Type B pancreatic cell (in vitro differentiated cells): Measurements from ENCODE around the gene CDK18. TPM values are rescaled to one million over a fixed set of nuclear protein-coding genes. Genes with fewer than 3 reads are reported as not detected.
A peak's percentile ranks its signal among the peaks of the same experiment; 100 is the strongest.
"Not testable (repeated sequence)": the region's sequence is repeated elsewhere in the genome, so short reads cannot be mapped to it uniquely, and the experiment has no call there.

Source experiments
- DNase-seq: peaks from one replicate; pipeline ENCODE4 v3.0.0; 2021; ENCODE audit warnings: mixed read lengths; ENCODE audit not compliant: unreplicated experiment; ENCODE audit errors: extremely low spot score
- H3K27ac Mint-ChIP-seq: 2 replicates; pipeline ENCODE4 v1.8.0; 2021; ENCODE audit warnings: mild to moderate bottlenecking, mixed read lengths
- H3K27me3 Mint-ChIP-seq: 2 replicates; pipeline ENCODE4 v1.8.0; 2021; ENCODE audit warnings: mixed read lengths
- H3K36me3 Mint-ChIP-seq: 2 replicates; pipeline ENCODE4 v1.8.0; 2021; ENCODE audit warnings: mixed read lengths
- H3K4me1 Mint-ChIP-seq: one replicate; pipeline ENCODE4 v1.8.0; 2021; ENCODE audit warnings: mixed read lengths; ENCODE audit not compliant: unreplicated experiment
- H3K4me3 Mint-ChIP-seq: 2 replicates; pipeline ENCODE4 v1.8.0; 2021; ENCODE audit warnings: mild to moderate bottlenecking, mixed read lengths
- H3K9me3 Mint-ChIP-seq: 2 replicates; pipeline ENCODE4 v1.8.0; 2021; ENCODE audit warnings: mixed read lengths
- CTCF ChIP-seq: fragments of 200-600 bp; sonication (generic); conservative IDR thresholded peaks from 2 replicates; pipeline ENCODE4 v1.5.0; 2021; ENCODE audit warnings: antibody characterized with exemption, mild to moderate bottlenecking
- total RNA-seq: library from RNA; stranded (reverse); gene quantifications from 2 replicates; pipeline ENCODE4 v1.2.1, GENCODE V29; 2021; ENCODE audit warnings: low replicate concordance

CDK18 gene
- total RNA-seq, 1 donor from 2014 or later = 19.3 TPM

- no peak for TF ChIP-seq CTCF
- no peak overlapping the region for H3K27ac Mint-ChIP-seq
- H3K9me3 Mint-ChIP-seq = peaks cover 10% of the 10 kb centered on the region
- no peak for DNase-seq
- peaks cover 52% of the 10 kb centered on the region for H3K27me3 Mint-ChIP-seq
- no peaks in the 10 kb centered on the region for H3K36me3 Mint-ChIP-seq
- peaks cover 14% of the 10 kb centered on the region for H3K4me1 Mint-ChIP-seq
- no peak overlapping the region for H3K4me3 Mint-ChIP-seq
Measured at GRCh38 chr1:205477121-205477758, 27.2 kb upstream of the CDK18 start.

GRCh38 chr1:205477759-205478247 is 26.7 kb upstream of the CDK18 start:
- DNase-seq = no peak
- no peaks in the 10 kb centered on the region for H3K36me3 Mint-ChIP-seq
- H3K27ac Mint-ChIP-seq = no peak overlapping the region
- no peak for TF ChIP-seq CTCF
- peaks cover 10% of the 10 kb centered on the region for H3K4me1 Mint-ChIP-seq
- H3K9me3 Mint-ChIP-seq = peaks cover 10% of the 10 kb centered on the region
- H3K27me3 Mint-ChIP-seq = peaks cover 52% of the 10 kb centered on the region
- H3K4me3 Mint-ChIP-seq = no peak overlapping the region

GRCh38 chr1:205478985-205479384 is 25.5 kb upstream of the CDK18 start:
- not testable (repeated sequence) for H3K4me1 Mint-ChIP-seq, DNase-seq, H3K9me3 Mint-ChIP-seq, H3K36me3 Mint-ChIP-seq, H3K27ac Mint-ChIP-seq, H3K4me3 Mint-ChIP-seq
- H3K27me3 Mint-ChIP-seq = peaks cover 55% of the 10 kb centered on the region

- H3K36me3 Mint-ChIP-seq = no peaks in the 10 kb centered on the region
- no peak for TF ChIP-seq CTCF
- peaks cover 4% of the 10 kb centered on the region for H3K4me1 Mint-ChIP-seq
- H3K27ac Mint-ChIP-seq = no peak overlapping the region
- peaks cover 5% of the 10 kb centered on the region for H3K9me3 Mint-ChIP-seq
- H3K27me3 Mint-ChIP-seq = peaks cover 56% of the 10 kb centered on the region
- no peak for DNase-seq
- H3K4me3 Mint-ChIP-seq = peak overlapping the region; percentile 55
Measured at GRCh38 chr1:205480349-205480985, 24.0 kb upstream of the CDK18 start.

GRCh38 chr1:205481218-205481617 is 23.3 kb upstream of the CDK18 start:
- DNase-seq = no peak
- peaks cover 59% of the 10 kb centered on the region for H3K27me3 Mint-ChIP-seq
- no peak overlapping the region for H3K4me3 Mint-ChIP-seq
- peaks cover 7% of the 10 kb centered on the region for H3K4me1 Mint-ChIP-seq
- no peak for TF ChIP-seq CTCF
- no peak overlapping the region for H3K27ac Mint-ChIP-seq
- H3K9me3 Mint-ChIP-seq = no peaks in the 10 kb centered on the region
- no peaks in the 10 kb centered on the region for H3K36me3 Mint-ChIP-seq

- no peak for DNase-seq
- TF ChIP-seq CTCF = no peak
- Mint-ChIP-seq H3K27me3 (peaks cover 58% of the 10 kb centered on the region), H3K4me1 (peaks cover 7% of the 10 kb centered on the region), H3K4me3 (no peak overlapping the region), H3K9me3 (no peaks in the 10 kb centered on the region), H3K36me3 (no peaks in the 10 kb centered on the region), H3K27ac (no peak overlapping the region)
Measured at GRCh38 chr1:205481629-205482151, 22.8 kb upstream of the CDK18 start.

GRCh38 chr1:205482587-205482986 is 21.9 kb upstream of the CDK18 start:
- H3K4me3 Mint-ChIP-seq, DNase-seq, H3K4me1 Mint-ChIP-seq, H3K36me3 Mint-ChIP-seq, H3K27ac Mint-ChIP-seq, H3K9me3 Mint-ChIP-seq: not testable (repeated sequence)
- H3K27me3 Mint-ChIP-seq = peaks cover 55% of the 10 kb centered on the region
